HEK293T (cell line): ENCODE data around the gene ATG16L2.

ENCODE experiments used
- CTCF ChIA-PET: fragments of 350-600 bp; formaldehyde crosslinking; extraction: SDS; loops from one replicate; lab custom pipeline; 2021; ENCODE audit warnings: antibody characterized with exemption, inconsistent platforms; lab: Yijun Ruan, JAX
- POLR2A ChIA-PET: fragments of 350-600 bp; formaldehyde crosslinking; extraction: SDS; loops from one replicate; lab custom pipeline; 2020; ENCODE audit warnings: antibody characterized with exemption, inconsistent platforms; lab: Yijun Ruan, JAX
- DNase-seq: peaks from one replicate; pipeline ENCODE4 v3.0.0; 2012; ENCODE audit warnings: mixed read lengths; ENCODE audit errors: extremely low spot score
- ARNT ChIP-seq: fragments of 450-650 bp; IDR thresholded peaks from 2 replicates; pipeline ENCODE4 v1.6.1; 2017; ENCODE audit warnings: mild to moderate bottlenecking
- BHLHE40 ChIP-seq: fragments of 450-650 bp; IDR thresholded peaks from 2 replicates; pipeline ENCODE4 v1.6.1; 2016; ENCODE audit warnings: mild to moderate bottlenecking, moderate library complexity, borderline replicate concordance
- CTBP1 ChIP-seq: fragments of 450-650 bp; IDR thresholded peaks from 2 replicates; pipeline ENCODE4 v1.6.1; 2016; ENCODE audit warnings: borderline replicate concordance
- ELF4 ChIP-seq: fragments of 450-650 bp; IDR thresholded peaks from 2 replicates; pipeline ENCODE4 v1.6.1; 2017; ENCODE audit warnings: antibody characterized with exemption
- FOXA1 ChIP-seq: fragments of 450-650 bp; IDR thresholded peaks from 2 replicates; pipeline ENCODE4 v1.6.1; 2016; ENCODE audit warnings: mild to moderate bottlenecking
- FOXK2 ChIP-seq: fragments of 450-650 bp; IDR thresholded peaks from 2 replicates; pipeline ENCODE4 v1.6.1; 2016; ENCODE audit warnings: mild to moderate bottlenecking
- FOXM1 ChIP-seq: fragments of 450-650 bp; IDR thresholded peaks from 2 replicates; pipeline ENCODE4 v1.6.1; 2017; ENCODE audit warnings: mild to moderate bottlenecking, borderline replicate concordance
- HDGF ChIP-seq: fragments of 450-650 bp; IDR thresholded peaks from 2 replicates; pipeline ENCODE4 v1.6.1; 2017; ENCODE audit warnings: antibody characterized with exemption, borderline replicate concordance
- L3MBTL2 ChIP-seq: fragments of 450-650 bp; conservative IDR thresholded peaks from 2 replicates; pipeline ENCODE4 v1.6.1; 2016; ENCODE audit warnings: mild to moderate bottlenecking
- LEF1 ChIP-seq: fragments of 450-650 bp; IDR thresholded peaks from 2 replicates; pipeline ENCODE4 v1.6.1; 2017; ENCODE audit warnings: mild to moderate bottlenecking, borderline replicate concordance
- NFRKB ChIP-seq: fragments of 450-650 bp; IDR thresholded peaks from 2 replicates; pipeline ENCODE4 v1.6.1; 2016; ENCODE audit warnings: mild to moderate bottlenecking, moderate library complexity
- PKNOX1 ChIP-seq: fragments of 450-650 bp; IDR thresholded peaks from 2 replicates; pipeline ENCODE4 v1.6.1; 2016
- SP1 ChIP-seq: fragments of 450-650 bp; IDR thresholded peaks from 2 replicates; pipeline ENCODE4 v1.6.1; 2017
- SUZ12 ChIP-seq: fragments of 450-650 bp; IDR thresholded peaks from 2 replicates; pipeline ENCODE4 v1.6.1; 2016; ENCODE audit warnings: mild to moderate bottlenecking
- TARDBP ChIP-seq: fragments of 450-650 bp; IDR thresholded peaks from 2 replicates; pipeline ENCODE4 v1.6.1; 2016
- ZNF384 ChIP-seq: fragments of 450-650 bp; IDR thresholded peaks from 2 replicates; pipeline ENCODE4 v1.6.1; 2016

The ATG16L2 gene

GRCh38 chr11:72778535-72779494, 35.4 kb upstream of the ATG16L2 start:
- CTCF ChIA-PET = interaction anchor here (0.7 to 1.5 kb wide), 4 partner anchors 13 to 54 kb away, joined by 3 to 4 read pairs (median 3); partner anchors contain the start of gene STARD10
- DNase-seq = no peak
- TF ChIP-seq ZNF384 = no peak
- POLR2A ChIA-PET = no interaction called here

- DNase-seq = no peak
- ChIA-PET POLR2A (no interaction called here), CTCF (interaction anchor here (0.7 to 1.5 kb wide), 2 partner anchors 14 to 54 kb away, joined by 3 to 4 read pairs; no protein-coding TSS in a partner anchor)
- TF ChIP-seq LEF1 (no peak), SP1 (no peak), ZNF384 (no peak), HDGF (no peak), FOXM1 (no peak), ELF4 (no peak), ARNT (no peak), L3MBTL2 (no peak), NFRKB (no peak), BHLHE40 (no peak)
Observed at GRCh38 chr11:72779495-72780128, 34.6 kb upstream of the ATG16L2 start.

- ChIA-PET CTCF (no interaction called here), POLR2A (no interaction called here)
- no peak for TF ChIP-seq L3MBTL2
- TF ChIP-seq TARDBP = no peak
- no peak for TF ChIP-seq NFRKB
- no peak for TF ChIP-seq ZNF384
- TF ChIP-seq BHLHE40 = no peak
- TF ChIP-seq SP1 = no peak
- TF ChIP-seq FOXA1 = no peak
- no peak for TF ChIP-seq FOXM1
- TF ChIP-seq FOXK2 = no peak
- no peak for TF ChIP-seq ELF4
- no peak for TF ChIP-seq SUZ12
- DNase-seq = no peak
Observed at GRCh38 chr11:72780296-72781062, 33.7 kb upstream of the ATG16L2 start.

GRCh38 chr11:72781063-72781312, 33.2 kb upstream of the ATG16L2 start:
- ChIA-PET POLR2A (no interaction called here), CTCF (no interaction called here)
- TF ChIP-seq FOXA1 = no peak
- no peak for DNase-seq

- no peak for TF ChIP-seq BHLHE40
- ChIA-PET POLR2A (interaction anchor here (0.9 to 1.4 kb wide), 3 partner anchors 10 to 32 kb away, joined by 3 to 9 read pairs (median 4); partner anchors contain the start of gene STARD10), CTCF (no interaction called here)
- peak; percentile 81 for DNase-seq
Observed at GRCh38 chr11:72781313-72782080, 32.7 kb upstream of the ATG16L2 start.

- no peak for DNase-seq
- POLR2A ChIA-PET = interaction anchor here (0.9 to 1.4 kb wide), 4 partner anchors 10 to 32 kb away, joined by 3 to 9 read pairs (median 4); partner anchors contain the start of genes ATG16L2 and STARD10
- CTCF ChIA-PET = interaction anchor here (0.8 kb wide), 1 partner anchor 12 kb away, joined by 8 read pairs; the partner anchor contains the start of gene STARD10
- TF ChIP-seq ELF4 (no peak), HDGF (no peak), ARNT (no peak), NFRKB (no peak), FOXA1 (no peak), SP1 (no peak), CTBP1 (no peak), TARDBP (no peak), SUZ12 (no peak), ZNF384 (no peak), PKNOX1 (no peak), L3MBTL2 (no peak)
Observed at GRCh38 chr11:72782081-72782920, 31.9 kb upstream of the ATG16L2 start.
